Loucy (cell line): ENCODE measurements around the gene PEDS1.
A peak's percentile ranks its signal among the peaks of the same experiment; 100 is the strongest.

Experiments used
- H2AFZ ChIP-seq: fragments of 200-600 bp; sonication (generic); 2 replicates; pipeline ENCODE4 v1.6.0; 2016; ENCODE audit warnings: antibody characterized with exemption, mild to moderate bottlenecking, low read length, moderate library complexity
- H3F3A ChIP-seq: fragments of 200-600 bp; 2 replicates; pipeline ENCODE4 v1.6.0; 2016; ENCODE audit warnings: antibody characterized with exemption, low read depth, mild to moderate bottlenecking
- H3K27me3 ChIP-seq: fragments of 200-600 bp; sonication (generic); 2 replicates; pipeline ENCODE4 v1.6.1; 2014; ENCODE audit warnings: low read length, mild to moderate bottlenecking; ENCODE audit not compliant: insufficient read depth, poor library complexity, severe bottlenecking
- H3K36me3 ChIP-seq: fragments of 200-600 bp; sonication (generic); 2 replicates; pipeline ENCODE4 v1.6.1; 2016; ENCODE audit warnings: low read length; ENCODE audit not compliant: insufficient read depth
- H3K4me1 ChIP-seq: fragments of 200-600 bp; sonication (generic); 2 replicates; pipeline ENCODE4 v1.5.1; 2014; ENCODE audit warnings: low read length, mild to moderate bottlenecking; ENCODE audit not compliant: insufficient read depth, poor library complexity, severe bottlenecking
- H3K4me2 ChIP-seq: fragments of 200-600 bp; sonication (generic); 2 replicates; pipeline ENCODE4 v1.6.0; 2014; ENCODE audit warnings: antibody characterized with exemption, low read length, low read depth, mild to moderate bottlenecking; ENCODE audit not compliant: poor library complexity, severe bottlenecking
- H3K4me3 ChIP-seq: fragments of 200-600 bp; sonication (generic); 2 replicates; pipeline ENCODE4 v1.5.1; 2014; ENCODE audit warnings: low read length, mild to moderate bottlenecking, mixed read lengths; ENCODE audit not compliant: poor library complexity, severe bottlenecking
- H3K79me2 ChIP-seq: fragments of 200-600 bp; sonication (generic); 2 replicates; pipeline ENCODE4 v1.6.1; 2014; ENCODE audit warnings: low read length; ENCODE audit not compliant: insufficient read depth
- H3K9ac ChIP-seq: fragments of 200-600 bp; sonication (generic); 2 replicates; pipeline ENCODE4 v1.6.0; 2014; ENCODE audit warnings: mild to moderate bottlenecking, low read depth, low read length, moderate library complexity; ENCODE audit not compliant: poor library complexity, severe bottlenecking
- H3K9me2 ChIP-seq: fragments of 200-600 bp; sonication (generic); replicated peaks from 2 replicates; pipeline ENCODE4 v1.6.1; 2016; ENCODE audit warnings: low read depth, low read length, mixed read lengths
- H3K9me3 ChIP-seq: fragments of 200-600 bp; sonication (generic); 2 replicates; pipeline ENCODE4 v1.6.1; 2014; ENCODE audit warnings: mild to moderate bottlenecking, antibody characterized with exemption, low read length, low read depth; ENCODE audit not compliant: insufficient read depth
- H4K20me1 ChIP-seq: fragments of 200-600 bp; sonication (generic); 2 replicates; pipeline ENCODE4 v1.6.0; 2014; ENCODE audit warnings: antibody characterized with exemption, low read length, mild to moderate bottlenecking; ENCODE audit not compliant: insufficient read depth, poor library complexity, severe bottlenecking
- CTCF ChIP-seq: fragments of 200-600 bp; sonication (generic); conservative IDR thresholded peaks from 2 replicates; pipeline ENCODE4 v1.5.1; 2014; ENCODE audit warnings: mild to moderate bottlenecking, antibody characterized with exemption, low read length
- EZH2phosphoT487 ChIP-seq: fragments of 200-600 bp; IDR thresholded peaks from 2 replicates; pipeline ENCODE4 v1.6.1; 2018; ENCODE audit warnings: antibody characterized with exemption, mild to moderate bottlenecking, moderate library complexity, borderline replicate concordance

PEDS1 gene

GRCh38 chr20:50152394-50153152, 950 bp downstream of the PEDS1 start:
- H3K4me1 ChIP-seq: peaks cover 50% of the 10 kb centered on the region
- H3K9me3 ChIP-seq: no peaks in the 10 kb centered on the region
- peaks cover 59% of the 10 kb centered on the region for H3K79me2 ChIP-seq
- H3K4me3 ChIP-seq: peak overlapping the region; percentile 96
- H3K4me2 ChIP-seq: peak overlapping the region; percentile 93
- TF ChIP-seq CTCF (peak; percentile 25; the same call in 1 of the 2 replicates), EZH2phosphoT487 (no peak)
- peak overlapping the region; percentile 95 for H3K9ac ChIP-seq
- H2AFZ ChIP-seq: no peak overlapping the region; the same call in 1 of the 2 replicates
- no peaks in the 10 kb centered on the region for H3K27me3 ChIP-seq
- H3K9me2 ChIP-seq: no peaks in the 10 kb centered on the region
- peaks cover 29% of the 10 kb centered on the region for H4K20me1 ChIP-seq
- no peaks in the 10 kb centered on the region for H3F3A ChIP-seq
- H3K36me3 ChIP-seq: no peaks in the 10 kb centered on the region; the same call in 1 of the 2 replicates

- TF ChIP-seq CTCF (no peak), EZH2phosphoT487 (no peak)
- peaks cover 62% of the 10 kb centered on the region for H3K4me1 ChIP-seq
- no peak overlapping the region for H2AFZ ChIP-seq
- H3K4me3 ChIP-seq: peak overlapping the region; percentile 96
- peaks cover 73% of the 10 kb centered on the region for H3K79me2 ChIP-seq
- H3K9me3 ChIP-seq: no peaks in the 10 kb centered on the region
- H3K36me3 ChIP-seq: no peaks in the 10 kb centered on the region; the same call in 1 of the 2 replicates
- H3K9ac ChIP-seq: peak overlapping the region; percentile 95
- H3F3A ChIP-seq: no peaks in the 10 kb centered on the region
- H3K4me2 ChIP-seq: peak overlapping the region; percentile 93
- H4K20me1 ChIP-seq: peaks cover 32% of the 10 kb centered on the region
- H3K27me3 ChIP-seq: no peaks in the 10 kb centered on the region
- no peaks in the 10 kb centered on the region for H3K9me2 ChIP-seq
These were observed 2.3 kb downstream of the PEDS1 start for GRCh38 chr20:50151034-50151743.

- Histone ChIP-seq H3K4me3 (peak overlapping the region; percentile 46), H3F3A (no peaks in the 10 kb centered on the region), H3K4me2 (peak overlapping the region; percentile 93), H3K79me2 (peaks cover 84% of the 10 kb centered on the region), H4K20me1 (peaks cover 32% of the 10 kb centered on the region), H3K9me2 (no peaks in the 10 kb centered on the region), H3K9ac (peak overlapping the region; percentile 99), H3K4me1 (peaks cover 68% of the 10 kb centered on the region), H3K27me3 (no peaks in the 10 kb centered on the region), H3K9me3 (no peaks in the 10 kb centered on the region), H3K36me3 (no peaks in the 10 kb centered on the region; the same call in 1 of the 2 replicates), H2AFZ (no peak overlapping the region)
- TF ChIP-seq CTCF: no peak
- no peak for TF ChIP-seq EZH2phosphoT487
These were observed 3.9 kb downstream of the PEDS1 start for GRCh38 chr20:50149481-50150254.
